Stimulated activated CD8-positive, alpha-beta memory T cell treated with anti-CD3 and anti-CD28 coated beads, Interleukin-12 subunit alpha, Interleukin-12 subunit beta, amount 100 ng/mL, for 24 hours (primary cell): ENCODE results near the gene MATR3.

Experiments
- DNase-seq: peaks from one replicate; pipeline ENCODE4 v3.0.0-alpha.2; 2020; ENCODE audit errors: extremely low read depth

Gene MATR3

GRCh38 chr5:139271201-139272027, 22.1 kb upstream of the MATR3 start:
- no peak for DNase-seq

- no peak for DNase-seq
Observed at GRCh38 chr5:139272471-139273321, 20.8 kb upstream of the MATR3 start.

GRCh38 chr5:139273322-139273571, 20.3 kb upstream of the MATR3 start:
- DNase-seq: no peak

GRCh38 chr5:139273572-139274289, 19.8 kb upstream of the MATR3 start:
- DNase-seq: peak; percentile 68

- no peak for DNase-seq
Observed at GRCh38 chr5:139275536-139275935, 18.0 kb upstream of the MATR3 start.

- DNase-seq: no peak
Observed at GRCh38 chr5:139275956-139276355, 17.6 kb upstream of the MATR3 start.

- no peak for DNase-seq
Observed at GRCh38 chr5:139276426-139276825, 17.1 kb upstream of the MATR3 start.

- DNase-seq: no peak
Observed at GRCh38 chr5:139277171-139277570, 16.4 kb upstream of the MATR3 start.

- no peak for DNase-seq
Observed at GRCh38 chr5:139278540-139279274, 14.8 kb upstream of the MATR3 start.

- no peak for DNase-seq
Observed at GRCh38 chr5:139282197-139282557, 11.4 kb upstream of the MATR3 start.

GRCh38 chr5:139283252-139284166, 10.0 kb upstream of the MATR3 start:
- DNase-seq: no peak

- DNase-seq: no peak
Observed at GRCh38 chr5:139284295-139284694, 9.2 kb upstream of the MATR3 start.

GRCh38 chr5:139285651-139286392, 7.7 kb upstream of the MATR3 start:
- no peak for DNase-seq

GRCh38 chr5:139287890-139288635, 5.5 kb upstream of the MATR3 start:
- DNase-seq: no peak

- DNase-seq: no peak
Observed at GRCh38 chr5:139291051-139291450, 2.5 kb upstream of the MATR3 start.

- DNase-seq: no peak
Observed at GRCh38 chr5:139293202-139293506, 386 bp upstream of the MATR3 start.

- DNase-seq: no peak
Observed at GRCh38 chr5:139294374-139295165, 1.0 kb downstream of the MATR3 start.

- no peak for DNase-seq
Observed at GRCh38 chr5:139295346-139296057, 2.0 kb downstream of the MATR3 start.
